T-helper 2 cell treated with Interferon-gamma antibody and Interleukin-4, amounts not matched to agents 5 μg/mL and 100 μg/mL, for 36 hours (primary cell): ENCODE results near the gene SLC44A4.
"Not testable (repeated sequence)": the region's sequence is repeated elsewhere in the genome, so short reads cannot be mapped to it uniquely, and the experiment has no call there.

Source experiments
- DNase-seq: peaks from one replicate; pipeline ENCODE4 v3.0.0; 2021; ENCODE audit warnings: low spot score
- H3K27ac Mint-ChIP-seq: one replicate; pipeline ENCODE4 v1.8.0; 2021; ENCODE audit warnings: mild to moderate bottlenecking, mixed read lengths
- H3K27me3 Mint-ChIP-seq: one replicate; pipeline ENCODE4 v1.8.0; 2021; ENCODE audit warnings: low read depth, mixed read lengths
- H3K36me3 Mint-ChIP-seq: one replicate; pipeline ENCODE4 v1.8.0; 2021; ENCODE audit warnings: low read depth, mixed read lengths
- H3K4me1 Mint-ChIP-seq: one replicate; pipeline ENCODE4 v1.8.0; 2021; ENCODE audit warnings: low read depth, mixed read lengths
- H3K4me3 Mint-ChIP-seq: one replicate; pipeline ENCODE4 v1.8.0; 2022; ENCODE audit warnings: mild to moderate bottlenecking, moderate library complexity, mixed read lengths
- H3K9me3 Mint-ChIP-seq: one replicate; pipeline ENCODE4 v1.8.0; 2021; ENCODE audit warnings: mixed read lengths

Gene SLC44A4

GRCh38 chr6:31864818-31865204 is 14.0 kb downstream of the SLC44A4 start:
- DNase-seq: no peak
- Mint-ChIP-seq H3K4me3 (peak overlapping the region; percentile 34), H3K4me1 (peaks cover 19% of the 10 kb centered on the region), H3K9me3 (no peaks in the 10 kb centered on the region), H3K36me3 (peaks cover 5% of the 10 kb centered on the region), H3K27ac (no peak overlapping the region), H3K27me3 (no peaks in the 10 kb centered on the region)

- Mint-ChIP-seq H3K4me3 (peak overlapping the region; percentile 99), H3K27ac (peak overlapping the region; percentile 91), H3K4me1 (peaks cover 19% of the 10 kb centered on the region)
- not testable (repeated sequence) for H3K27me3 Mint-ChIP-seq, H3K9me3 Mint-ChIP-seq, H3K36me3 Mint-ChIP-seq, DNase-seq
These were observed 14.7 kb downstream of the SLC44A4 start for GRCh38 chr6:31864123-31864562.

GRCh38 chr6:31862344-31863235 is 16.2 kb downstream of the SLC44A4 start, which contains the start of gene NEU1:
Gene NEU1, minus strand, starts transcription at chr6:31862821. Its CDS starts 45 bp downstream, at chr6:31862776.
- Mint-ChIP-seq H3K36me3 (peaks cover 7% of the 10 kb centered on the region), H3K27me3 (no peaks in the 10 kb centered on the region), H3K9me3 (no peaks in the 10 kb centered on the region), H3K27ac (peak within 1 kb of the TSS; percentile 91), H3K4me3 (peak within 1 kb of the TSS; percentile 99), H3K4me1 (peaks cover 19% of the 10 kb centered on the region)
- DNase-seq: peak; percentile 99

- peaks cover 7% of the 10 kb centered on the region for H3K36me3 Mint-ChIP-seq
- no peaks in the 10 kb centered on the region for H3K27me3 Mint-ChIP-seq
- peak overlapping the region; percentile 99 for H3K4me3 Mint-ChIP-seq
- peak overlapping the region; percentile 91 for H3K27ac Mint-ChIP-seq
- no peaks in the 10 kb centered on the region for H3K9me3 Mint-ChIP-seq
- H3K4me1 Mint-ChIP-seq: peaks cover 19% of the 10 kb centered on the region
- DNase-seq: no peak
These were observed 16.9 kb downstream of the SLC44A4 start for GRCh38 chr6:31861919-31862343.

GRCh38 chr6:31861150-31861549 is 17.6 kb downstream of the SLC44A4 start:
- Mint-ChIP-seq H3K36me3 (peaks cover 7% of the 10 kb centered on the region), H3K4me3 (peak overlapping the region; percentile 99), H3K27ac (no peak overlapping the region), H3K9me3 (no peaks in the 10 kb centered on the region), H3K4me1 (peaks cover 19% of the 10 kb centered on the region), H3K27me3 (no peaks in the 10 kb centered on the region)
- no peak for DNase-seq

- Mint-ChIP-seq H3K27me3 (no peaks in the 10 kb centered on the region), H3K36me3 (peaks cover 7% of the 10 kb centered on the region), H3K4me3 (no peak overlapping the region), H3K9me3 (no peaks in the 10 kb centered on the region), H3K27ac (no peak overlapping the region), H3K4me1 (peaks cover 19% of the 10 kb centered on the region)
- no peak for DNase-seq
These were observed 18.4 kb downstream of the SLC44A4 start for GRCh38 chr6:31860349-31860748.

GRCh38 chr6:31859923-31860322 is 18.9 kb downstream of the SLC44A4 start:
- H3K27me3 Mint-ChIP-seq: no peaks in the 10 kb centered on the region
- peaks cover 17% of the 10 kb centered on the region for H3K4me1 Mint-ChIP-seq
- DNase-seq: no peak
- H3K36me3 Mint-ChIP-seq: peaks cover 7% of the 10 kb centered on the region
- no peaks in the 10 kb centered on the region for H3K9me3 Mint-ChIP-seq
- no peak overlapping the region for H3K4me3 Mint-ChIP-seq
- H3K27ac Mint-ChIP-seq: no peak overlapping the region

- DNase-seq: no peak
- no peak overlapping the region for H3K27ac Mint-ChIP-seq
- no peak overlapping the region for H3K4me3 Mint-ChIP-seq
- no peaks in the 10 kb centered on the region for H3K27me3 Mint-ChIP-seq
- peaks cover 7% of the 10 kb centered on the region for H3K36me3 Mint-ChIP-seq
- H3K9me3 Mint-ChIP-seq: no peaks in the 10 kb centered on the region
- H3K4me1 Mint-ChIP-seq: peaks cover 13% of the 10 kb centered on the region
These were observed 20.1 kb downstream of the SLC44A4 start for GRCh38 chr6:31858707-31859106.

- not testable (repeated sequence) for DNase-seq, H3K27ac Mint-ChIP-seq, H3K27me3 Mint-ChIP-seq, H3K4me3 Mint-ChIP-seq, H3K36me3 Mint-ChIP-seq, H3K9me3 Mint-ChIP-seq
- peaks cover 11% of the 10 kb centered on the region for H3K4me1 Mint-ChIP-seq
These were observed 21.0 kb downstream of the SLC44A4 start for GRCh38 chr6:31857774-31858173.

GRCh38 chr6:31851980-31852718 is 26.6 kb downstream of the SLC44A4 start:
- H3K27ac Mint-ChIP-seq, H3K4me3 Mint-ChIP-seq, H3K36me3 Mint-ChIP-seq, H3K9me3 Mint-ChIP-seq, DNase-seq, H3K27me3 Mint-ChIP-seq, H3K4me1 Mint-ChIP-seq: not testable (repeated sequence)

GRCh38 chr6:31851485-31851832 is 27.3 kb downstream of the SLC44A4 start:
- Mint-ChIP-seq H3K4me3 (no peak overlapping the region), H3K4me1 (no peaks in the 10 kb centered on the region), H3K9me3 (peaks cover 7% of the 10 kb centered on the region), H3K27ac (no peak overlapping the region), H3K36me3 (peaks cover 4% of the 10 kb centered on the region), H3K27me3 (no peaks in the 10 kb centered on the region)
- DNase-seq: no peak

- Mint-ChIP-seq H3K4me1 (no peaks in the 10 kb centered on the region), H3K27me3 (no peaks in the 10 kb centered on the region), H3K4me3 (no peak overlapping the region), H3K27ac (no peak overlapping the region), H3K9me3 (peaks cover 7% of the 10 kb centered on the region), H3K36me3 (peaks cover 4% of the 10 kb centered on the region)
- DNase-seq: no peak
These were observed 27.9 kb downstream of the SLC44A4 start for GRCh38 chr6:31850765-31851484.

GRCh38 chr6:31847276-31847978 is 31.4 kb downstream of the SLC44A4 start:
- H3K4me1 Mint-ChIP-seq: no peaks in the 10 kb centered on the region
- H3K4me3 Mint-ChIP-seq: no peak overlapping the region
- H3K27me3 Mint-ChIP-seq: no peaks in the 10 kb centered on the region
- H3K9me3 Mint-ChIP-seq: peaks cover 1% of the 10 kb centered on the region
- no peak overlapping the region for H3K27ac Mint-ChIP-seq
- DNase-seq: no peak
- peaks cover under 1% of the 10 kb centered on the region for H3K36me3 Mint-ChIP-seq
